Uterus (tissue), 2 donors: ENCODE results near the gene HOXC12.

ENCODE experiments used
- CTCF ChIP-seq, 4 experiments: fragments of 200-600 bp in 2 of 4; fragments of 450-650 bp in 2 of 4; sonication (generic) in 2 of 4; IDR thresholded peaks; one replicate each; pipeline ENCODE4 v1.5.1; 2016 to 2019; ENCODE audit warnings: antibody characterized with exemption in 4 of 4, mild to moderate bottlenecking in 2 of 4, moderate library complexity in 1 of 4
- POLR2A ChIP-seq, 2 donors: fragments of 450-650 bp; IDR thresholded peaks; one replicate each; pipeline ENCODE4 v1.6.1; 2016; ENCODE audit warnings: antibody characterized with exemption in 2 of 2, mild to moderate bottlenecking in 1 of 2, moderate library complexity in 1 of 2

- TF ChIP-seq CTCF (IDR thresholded peaks at IDR 0.05), result no peak
- no peak for TF ChIP-seq POLR2A (IDR thresholded peaks at IDR 0.05)
Measured at GRCh38 chr12:53961025-53961761, 6.5 kb downstream of the HOXC12 start.
